HCT116 (cell line): ENCODE results near the gene SRSF2. TPM values are rescaled to one million over a fixed set of nuclear protein-coding genes. Genes with fewer than 3 reads are reported as not detected.

Source experiments
- ATAC-seq: fragments of 200-7000 bp; cut with Tn5 transposase; 2 replicates; pipeline ENCODE4 v1.9.1; 2020; ENCODE audit warnings: mild to moderate bottlenecking, moderate library complexity
- BruUV-seq: library from RNA; stranded (reverse); fragments of 400-500 nt; replicated peaks from 2 replicates; lab custom pipeline; 2021; lab: Mats Ljungman, UMichigan
- CTCF ChIA-PET: fragments of 300-600 bp; sonication (Branson Sonifier 250); formaldehyde crosslinking; loops from one replicate; lab custom pipeline; 2021; ENCODE audit warnings: antibody characterized with exemption; lab: Charles Lee
- POLR2A ChIA-PET: fragments of 300-600, 350-600 bp; sonication (Branson Sonifier 250); formaldehyde crosslinking; loops from one replicate; lab custom pipeline; 2021; ENCODE audit warnings: antibody characterized with exemption; lab: Charles Lee
- RAD21 ChIA-PET, 2 experiments: fragments of 300-600 bp; sonication (Branson Sonifier 250); formaldehyde crosslinking; loops; one replicate each; lab custom pipeline; 2023; ENCODE audit warnings: low total read pairs in 2 of 2; ENCODE audit not compliant: uncharacterized antibody in 2 of 2, unreplicated experiment in 2 of 2, low non-redundant PET in 1 of 2; lab: Charles Lee
- DNase-seq: peaks from one replicate; pipeline ENCODE4 v3.0.0-alpha.2; 2010; ENCODE audit warnings: low read depth, low spot score
- H2AFZ ChIP-seq: fragments of 200-600 bp; shearing (Covaris generic), sonication (generic); 2 replicates; pipeline ENCODE4 v1.6.1; 2017; ENCODE audit warnings: low read depth, mixed run types, mixed read lengths, antibody characterized with exemption, low read length; ENCODE audit not compliant: poor library complexity, severe bottlenecking
- H3K27ac ChIP-seq: 2 replicates; pipeline ENCODE4 v1.5.1; 2012; ENCODE audit warnings: low read depth, low read length
- H3K27me3 ChIP-seq: fragments of 200-600 bp; sonication (generic); 2 replicates; pipeline ENCODE4 v1.6.1; 2016; ENCODE audit warnings: mixed run types, low read length, mixed read lengths; ENCODE audit not compliant: insufficient read depth
- H3K36me3 ChIP-seq, 2 experiments: fragments of 200-500 bp in 1 of 2; fragments of 200-600 bp in 1 of 2; sonication (Bioruptor generic) in 1 of 2; sonication (generic) in 1 of 2; 2 replicates each; pipeline versions ENCODE4 v1.5.1 to v1.6.1; 2014 to 2016; ENCODE audit warnings: low read length in 2 of 2, inconsistent platforms in 1 of 2, mixed read lengths in 1 of 2, mixed run types in 1 of 2; ENCODE audit not compliant: insufficient read depth in 2 of 2, control insufficient read depth in 1 of 2
- H3K4me1 ChIP-seq, 2 experiments: fragments of 200-600 bp in 1 of 2; sonication (generic) in 1 of 2; 2 replicates each; pipeline versions ENCODE4 v1.5.1 to v1.6.1; 2012 to 2017; ENCODE audit warnings: low read length in 2 of 2, inconsistent platforms in 1 of 2, mild to moderate bottlenecking in 1 of 2, mixed read lengths in 1 of 2, mixed run types in 1 of 2, moderate library complexity in 1 of 2; ENCODE audit not compliant: insufficient read depth in 2 of 2, control insufficient read depth in 1 of 2
- H3K4me2 ChIP-seq: fragments of 200-600 bp; sonication (generic); 2 replicates; pipeline ENCODE4 v1.6.1; 2017; ENCODE audit warnings: mixed run types, low read length, mixed read lengths
- H3K4me3 ChIP-seq, 2 experiments: fragments of 200-600 bp in 1 of 2; sonication (generic) in 1 of 2; replicated peaks in 1 of 2; 2 replicates each; pipeline ENCODE4 v1.5.1; 2011 to 2016; ENCODE audit warnings: low read length in 2 of 2, control low read depth in 1 of 2, low read depth in 1 of 2, mild to moderate bottlenecking in 1 of 2, mixed read lengths in 1 of 2, mixed run types in 1 of 2
- H3K79me2 ChIP-seq: fragments of 200-600 bp; sonication (generic); 2 replicates; pipeline ENCODE4 v1.6.1; 2017; ENCODE audit warnings: mild to moderate bottlenecking, mixed run types, low read length, moderate library complexity, mixed read lengths; ENCODE audit not compliant: insufficient read depth
- H3K9ac ChIP-seq: fragments of 200-600 bp; sonication (generic); 2 replicates; pipeline ENCODE4 v1.6.1; 2016; ENCODE audit warnings: low read length, mixed read lengths
- H3K9me2 ChIP-seq: fragments of 200-600 bp; sonication (generic), shearing (Covaris generic); 2 replicates; pipeline ENCODE4 v1.6.1; 2017; ENCODE audit warnings: mixed run types, mild to moderate bottlenecking, moderate library complexity; ENCODE audit not compliant: insufficient read depth
- H3K9me3 ChIP-seq, 2 experiments: fragments of 200-500 bp in 1 of 2; fragments of 200-600 bp in 1 of 2; sonication (Bioruptor generic) in 1 of 2; sonication (generic) in 1 of 2; 2 replicates each; pipeline ENCODE4 v1.6.1; 2014 to 2017; ENCODE audit warnings: low read length in 2 of 2, mixed read lengths in 2 of 2, inconsistent platforms in 1 of 2, low read depth in 1 of 2, mild to moderate bottlenecking in 1 of 2, mixed run types in 1 of 2, moderate library complexity in 1 of 2; ENCODE audit not compliant: control insufficient read depth in 1 of 2, insufficient read depth in 1 of 2
- H4K20me1 ChIP-seq: fragments of 200-600 bp; sonication (generic), shearing (Covaris generic); 2 replicates; pipeline ENCODE4 v1.6.1; 2017; ENCODE audit warnings: mixed run types, mild to moderate bottlenecking, moderate library complexity; ENCODE audit not compliant: insufficient read depth
- ATF3 ChIP-seq: IDR thresholded peaks from 2 replicates; pipeline ENCODE4 v1.6.1; 2012
- TCF7L2 ChIP-seq: IDR thresholded peaks from 2 replicates; pipeline ENCODE4 v1.7.0; 2011; ENCODE audit warnings: borderline replicate concordance, inconsistent platforms; ENCODE audit not compliant: insufficient read depth, insufficient read length; ENCODE audit errors: extremely low read depth
- ZNF274 ChIP-seq: fragments of 200-500 bp; sonication (Bioruptor generic); IDR thresholded peaks from 2 replicates; pipeline ENCODE4 v1.6.1; 2014; ENCODE audit warnings: mild to moderate bottlenecking, low read depth, low read length, inconsistent platforms
- intact Hi-C: fragments of 100-400 bp; cut with micrococcal nuclease; formaldehyde crosslinking; loops from 2 replicates; pipeline ENCODE4 v1.10.0; 2022
- total RNA-seq: library from RNA; stranded (reverse); gene quantifications from one replicate; pipeline ENCODE4 v1.2.1, GENCODE V29; 2021; ENCODE audit not compliant: unreplicated experiment
- TF ChIP-seq, protein P1 (sequence below): IDR thresholded peaks from 2 replicates; pipeline ENCODE4 v1.6.1; 2012; ENCODE audit warnings: low read depth

SRSF2 gene
- total RNA-seq, 1 experiment from 2014 or later = 422 TPM

DNA sequence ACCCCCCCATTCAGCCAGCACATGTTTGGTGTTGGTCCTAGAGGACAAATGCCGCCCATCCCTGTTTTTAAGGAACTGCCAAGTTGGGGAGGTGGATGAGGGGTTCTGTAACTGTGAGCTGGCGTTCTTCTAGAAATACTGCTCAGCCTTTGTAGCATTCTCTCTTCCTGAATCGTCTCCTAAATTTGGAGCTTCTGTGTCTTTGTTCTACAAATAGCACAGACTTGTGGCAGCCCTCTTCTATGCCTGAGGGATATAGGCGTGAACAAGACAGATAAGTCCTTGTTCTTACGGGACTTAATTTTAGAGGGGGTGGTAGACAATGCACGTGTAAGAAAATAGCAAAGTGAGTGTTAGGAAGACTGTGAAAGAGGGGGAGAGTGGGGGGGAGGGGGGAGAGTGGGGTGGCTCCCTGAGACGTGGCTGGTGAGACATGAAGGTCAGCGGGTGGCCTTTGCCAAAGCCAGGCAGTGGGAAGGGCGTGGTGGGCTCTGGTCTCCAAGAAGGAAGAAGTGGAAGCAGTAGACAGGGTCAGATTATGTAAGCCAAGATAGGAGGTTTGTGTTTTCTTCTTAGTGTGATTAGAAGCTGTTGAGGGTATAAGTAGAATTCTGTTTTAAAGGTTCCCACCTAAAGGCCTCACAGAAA, 10.7 kb upstream of the SRSF2 start:
- TF ChIP-seq TCF7L2 (no peak), ATF3 (no peak), ZNF274 (no peak)
- TF ChIP-seq, protein P1, sequence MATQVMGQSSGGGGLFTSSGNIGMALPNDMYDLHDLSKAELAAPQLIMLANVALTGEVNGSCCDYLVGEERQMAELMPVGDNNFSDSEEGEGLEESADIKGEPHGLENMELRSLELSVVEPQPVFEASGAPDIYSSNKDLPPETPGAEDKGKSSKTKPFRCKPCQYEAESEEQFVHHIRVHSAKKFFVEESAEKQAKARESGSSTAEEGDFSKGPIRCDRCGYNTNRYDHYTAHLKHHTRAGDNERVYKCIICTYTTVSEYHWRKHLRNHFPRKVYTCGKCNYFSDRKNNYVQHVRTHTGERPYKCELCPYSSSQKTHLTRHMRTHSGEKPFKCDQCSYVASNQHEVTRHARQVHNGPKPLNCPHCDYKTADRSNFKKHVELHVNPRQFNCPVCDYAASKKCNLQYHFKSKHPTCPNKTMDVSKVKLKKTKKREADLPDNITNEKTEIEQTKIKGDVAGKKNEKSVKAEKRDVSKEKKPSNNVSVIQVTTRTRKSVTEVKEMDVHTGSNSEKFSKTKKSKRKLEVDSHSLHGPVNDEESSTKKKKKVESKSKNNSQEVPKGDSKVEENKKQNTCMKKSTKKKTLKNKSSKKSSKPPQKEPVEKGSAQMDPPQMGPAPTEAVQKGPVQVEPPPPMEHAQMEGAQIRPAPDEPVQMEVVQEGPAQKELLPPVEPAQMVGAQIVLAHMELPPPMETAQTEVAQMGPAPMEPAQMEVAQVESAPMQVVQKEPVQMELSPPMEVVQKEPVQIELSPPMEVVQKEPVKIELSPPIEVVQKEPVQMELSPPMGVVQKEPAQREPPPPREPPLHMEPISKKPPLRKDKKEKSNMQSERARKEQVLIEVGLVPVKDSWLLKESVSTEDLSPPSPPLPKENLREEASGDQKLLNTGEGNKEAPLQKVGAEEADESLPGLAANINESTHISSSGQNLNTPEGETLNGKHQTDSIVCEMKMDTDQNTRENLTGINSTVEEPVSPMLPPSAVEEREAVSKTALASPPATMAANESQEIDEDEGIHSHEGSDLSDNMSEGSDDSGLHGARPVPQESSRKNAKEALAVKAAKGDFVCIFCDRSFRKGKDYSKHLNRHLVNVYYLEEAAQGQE = no peak
- Histone ChIP-seq H3K4me2 (no peak overlapping the region), H3K9me3 (peaks cover 0 to 2% of the 10 kb centered on the region in 2 experiments; a peak in 1 of 4 replicates), H4K20me1 (no peaks in the 10 kb centered on the region), H3K9me2 (no peaks in the 10 kb centered on the region), H3K79me2 (no peaks in the 10 kb centered on the region), H3K27me3 (no peaks in the 10 kb centered on the region), H3K9ac (no peak overlapping the region), H3K36me3 (peaks cover 0 to 24% of the 10 kb centered on the region in 2 experiments; a peak in 1 of 4 replicates), H2AFZ (no peak overlapping the region), H3K4me3 (no peak overlapping the region), H3K4me1 (peaks cover 0 to 15% of the 10 kb centered on the region in 2 experiments; a peak in 2 of 4 replicates), H3K27ac (no peak overlapping the region)
- POLR2A ChIA-PET = interaction anchor here (1.3 kb wide), 1 partner anchor 10 kb away, joined by 6 read pairs; the partner anchor contains the start of genes MFSD11 and SRSF2
- intact Hi-C loops = no loop called here
- BruUV-seq = no TSS peak
- no peak for ATAC-seq
- CTCF ChIA-PET = no interaction called here
- RAD21 ChIA-PET = no interaction called here
- no peak for DNase-seq
